ENCODE data around the gene MNT. TPM values are rescaled to one million over a fixed set of nuclear protein-coding genes. Genes with fewer than 3 reads are reported as not detected.
A peak's percentile ranks its signal among the peaks of the same experiment; 100 is the strongest.

The MNT gene
- total RNA-seq, 3 donors from 2014 or later (not counting 1 experiment from before 2014, with no cell fraction given), result 72.3 to 108 (median 77.6) TPM

DNA sequence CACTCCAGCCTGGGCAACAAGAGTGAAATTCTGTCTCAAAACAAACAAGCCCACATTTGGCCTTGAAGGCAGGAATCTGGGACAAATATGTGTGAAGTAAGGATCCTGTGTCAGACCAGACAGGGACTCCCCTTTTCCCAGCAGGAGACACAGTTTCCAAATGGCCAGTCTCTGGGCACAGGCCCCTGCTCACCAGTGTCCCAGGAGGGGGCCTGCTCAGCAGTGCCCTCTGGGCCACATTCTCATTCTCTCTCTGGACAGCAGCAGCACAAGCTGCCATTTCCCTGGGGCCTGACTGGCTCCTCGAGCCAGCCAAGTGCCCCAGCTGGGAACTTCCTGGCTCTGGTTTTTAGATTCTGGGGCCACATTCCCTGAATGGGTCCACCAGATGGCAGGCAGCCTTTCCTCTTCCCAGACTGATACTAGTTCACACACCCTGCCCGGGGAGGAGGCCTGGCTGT, 11.7 kb upstream of the MNT start:
- Mint-ChIP-seq H3K4me1 (no peaks in the 10 kb centered on the region), H3K27ac (no peak overlapping the region), H3K9me3 (no peaks in the 10 kb centered on the region), H3K4me3 (no peak overlapping the region), H3K27me3 (ENCODE audit: low read depth in 2 of 2) (no peaks in the 10 kb centered on the region), H3K36me3 (no peaks in the 10 kb centered on the region)
- Histone ChIP-seq H3K36me3 (ENCODE audit: control insufficient read depth, insufficient read depth, low read length) (peaks cover 4% of the 10 kb centered on the region), H3K27me3 (ENCODE audit: control insufficient read depth, insufficient read depth, low read length) (no peaks in the 10 kb centered on the region), H3K9me3 (ENCODE audit: control insufficient read depth, insufficient read depth, low read length) (no peaks in the 10 kb centered on the region), H3K4me3 (ENCODE audit: low read length) (no peak overlapping the region), H3K27ac (ENCODE audit: low read length) (no peak overlapping the region), H3K4me1 (ENCODE audit: control insufficient read depth, insufficient read depth, low read length) (no peaks in the 10 kb centered on the region)
- no peak for ATAC-seq
- DNase-seq, result no peak
- no peak for TF ChIP-seq CTCF (IDR thresholded peaks at IDR 0.05)
- 93% methylated on average over 1 of the region's 2 CpGs for WGBS (ENCODE audit: insufficient coverage)
- intact Hi-C loops (cut with micrococcal nuclease), result no loop called here

DNA sequence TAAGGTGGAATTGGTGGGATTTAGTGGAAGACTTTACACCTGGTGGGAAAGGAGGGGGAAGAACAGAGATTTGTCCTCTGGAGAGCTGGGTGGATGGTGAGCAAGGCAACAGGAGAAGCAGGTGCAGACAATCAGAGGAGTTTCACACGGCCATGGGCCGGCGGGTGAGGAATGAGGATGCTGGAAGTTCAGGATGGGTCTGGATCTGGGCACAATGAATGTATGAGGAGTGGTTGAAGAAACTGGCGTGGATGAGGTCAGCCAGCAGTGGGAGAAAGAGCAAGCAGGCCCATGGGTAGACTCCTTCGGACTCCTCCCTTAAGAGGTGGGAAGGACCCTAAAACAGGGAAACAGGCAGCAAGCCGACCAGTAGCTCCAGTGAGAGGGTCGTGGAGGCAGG, 10.1 kb upstream of the MNT start:
- Histone ChIP-seq H3K4me1 (ENCODE audit: control insufficient read depth, insufficient read depth, low read length) (no peaks in the 10 kb centered on the region), H3K36me3 (ENCODE audit: control insufficient read depth, insufficient read depth, low read length) (peaks cover 4% of the 10 kb centered on the region), H3K4me3 (ENCODE audit: low read length) (no peak overlapping the region), H3K27ac (ENCODE audit: low read length) (no peak overlapping the region), H3K27me3 (ENCODE audit: control insufficient read depth, insufficient read depth, low read length) (no peaks in the 10 kb centered on the region), H3K9me3 (ENCODE audit: control insufficient read depth, insufficient read depth, low read length) (no peaks in the 10 kb centered on the region)
- peak overlapping the region in 1 of 2 donors; percentile 57 for H3K27ac Mint-ChIP-seq
- WGBS (ENCODE audit: insufficient coverage), result 97% methylated on average over 7 of the region's 7 CpGs
- ATAC-seq, result no peak
- H3K27me3 Mint-ChIP-seq (ENCODE audit: low read depth in 2 of 2), result no peaks in the 10 kb centered on the region
- H3K36me3 Mint-ChIP-seq, result no peaks in the 10 kb centered on the region
- intact Hi-C loops (cut with micrococcal nuclease), result no loop called here
- no peak overlapping the region for H3K4me3 Mint-ChIP-seq
- no peaks in the 10 kb centered on the region for H3K9me3 Mint-ChIP-seq
- peaks cover 0 to 4% of the 10 kb centered on the region in 2 donors for H3K4me1 Mint-ChIP-seq
- DNase-seq, result no peak
- no peak for TF ChIP-seq CTCF (IDR thresholded peaks at IDR 0.05)

GRCh38 chr17:2406903-2407790, 6.3 kb upstream of the MNT start:
- H3K27ac Mint-ChIP-seq, result no peak overlapping the region
- intact Hi-C loops (cut with micrococcal nuclease), result no loop called here
- TF ChIP-seq CTCF (IDR thresholded peaks at IDR 0.05), result no peak
- peaks cover 8% of the 10 kb centered on the region for H3K4me1 ChIP-seq (ENCODE audit: control insufficient read depth, insufficient read depth, low read length)
- whole genome bisulfite sequencing (ENCODE audit: insufficient coverage), result 84% methylated on average over 15 of the region's 15 CpGs
- no peak overlapping the region for H3K4me3 Mint-ChIP-seq
- no peaks in the 10 kb centered on the region for H3K9me3 Mint-ChIP-seq
- H3K9me3 ChIP-seq (ENCODE audit: control insufficient read depth, insufficient read depth, low read length), result no peaks in the 10 kb centered on the region
- no peaks in the 10 kb centered on the region for H3K27me3 ChIP-seq (ENCODE audit: control insufficient read depth, insufficient read depth, low read length)
- H3K27me3 Mint-ChIP-seq (ENCODE audit: low read depth in 2 of 2), result no peaks in the 10 kb centered on the region
- H3K4me1 Mint-ChIP-seq, result peaks cover 0 to 11% of the 10 kb centered on the region in 2 donors
- no peak for DNase-seq
- no peaks in the 10 kb centered on the region for H3K36me3 ChIP-seq (ENCODE audit: control insufficient read depth, insufficient read depth, low read length)
- no peak overlapping the region for H3K4me3 ChIP-seq (ENCODE audit: low read length)
- no peaks in the 10 kb centered on the region for H3K36me3 Mint-ChIP-seq
- ATAC-seq, result no peak
- H3K27ac ChIP-seq (ENCODE audit: low read length), result no peak overlapping the region

All from natural killer cell (primary cell).